Measurements from ENCODE around the gene ERC1. TPM values are rescaled to one million over a fixed set of nuclear protein-coding genes. Genes with fewer than 3 reads are reported as not detected.

ERC1 gene
- total RNA-seq, 2 experiments from 2014 or later: 40.1 to 49.6 TPM

DNA sequence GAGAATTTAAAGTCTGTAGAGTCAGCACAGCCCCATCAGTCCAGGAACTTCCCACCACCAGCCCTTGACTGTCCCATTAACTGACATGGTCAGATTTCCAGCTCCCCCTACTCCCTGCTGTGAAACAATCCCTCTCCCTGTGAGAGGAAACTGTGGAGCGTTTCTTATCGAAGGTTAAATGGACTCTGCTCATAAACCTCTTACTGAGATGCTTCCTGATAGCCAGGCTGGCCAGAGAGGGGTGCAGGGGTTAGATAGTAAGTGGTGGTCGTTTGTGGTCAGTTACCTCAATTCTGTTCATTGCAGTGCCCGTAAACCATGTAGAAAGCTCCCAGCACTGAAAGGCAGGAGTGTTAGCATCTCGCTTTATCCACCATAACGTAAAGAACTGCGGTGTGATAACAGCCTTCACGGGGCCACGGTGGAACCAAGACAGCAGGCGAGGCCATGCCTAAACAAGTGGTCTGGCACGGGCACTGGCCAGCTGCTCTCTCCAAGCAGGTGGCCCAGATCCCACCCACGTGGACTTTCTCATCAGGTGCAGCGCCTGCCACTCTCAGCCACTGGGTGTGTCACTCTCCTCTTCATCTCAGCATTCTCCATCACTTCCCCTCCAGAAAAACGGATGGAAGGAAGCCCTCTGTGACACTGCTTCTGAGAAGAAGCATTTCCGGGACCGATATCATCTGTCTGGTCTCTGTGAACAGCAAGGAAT lies 501.1 kb downstream of the ERC1 start:
- Mint-ChIP-seq H3K9me3 (no peaks in the 10 kb centered on the region), H3K27me3 (no peaks in the 10 kb centered on the region), H3K4me1 (ENCODE audit: low read depth) (peaks cover 27% of the 10 kb centered on the region), H3K36me3 (ENCODE audit: low read depth) (peaks cover 34% of the 10 kb centered on the region), H3K27ac (peak overlapping the region; percentile 86), H3K4me3 (no peak overlapping the region)
- intact Hi-C loops (cut with DNase I, micrococcal nuclease): no loop called here
- no peaks in the 10 kb centered on the region for H3K27me3 ChIP-seq (ENCODE audit: control insufficient read depth in 1 of 2, insufficient read depth in 2 of 2, low read length in 2 of 2)
- no peaks in the 10 kb centered on the region for H3K9me3 ChIP-seq (ENCODE audit: control insufficient read depth in 1 of 2, insufficient read depth in 1 of 2, low read length in 2 of 2)
- ChIA-PET CTCF (no interaction called here), POLR2A (no interaction called here)
- H3K27ac ChIP-seq (ENCODE audit: low read depth in 1 of 2, low read length in 2 of 2): no peak overlapping the region
- TF ChIP-seq, protein P1, sequence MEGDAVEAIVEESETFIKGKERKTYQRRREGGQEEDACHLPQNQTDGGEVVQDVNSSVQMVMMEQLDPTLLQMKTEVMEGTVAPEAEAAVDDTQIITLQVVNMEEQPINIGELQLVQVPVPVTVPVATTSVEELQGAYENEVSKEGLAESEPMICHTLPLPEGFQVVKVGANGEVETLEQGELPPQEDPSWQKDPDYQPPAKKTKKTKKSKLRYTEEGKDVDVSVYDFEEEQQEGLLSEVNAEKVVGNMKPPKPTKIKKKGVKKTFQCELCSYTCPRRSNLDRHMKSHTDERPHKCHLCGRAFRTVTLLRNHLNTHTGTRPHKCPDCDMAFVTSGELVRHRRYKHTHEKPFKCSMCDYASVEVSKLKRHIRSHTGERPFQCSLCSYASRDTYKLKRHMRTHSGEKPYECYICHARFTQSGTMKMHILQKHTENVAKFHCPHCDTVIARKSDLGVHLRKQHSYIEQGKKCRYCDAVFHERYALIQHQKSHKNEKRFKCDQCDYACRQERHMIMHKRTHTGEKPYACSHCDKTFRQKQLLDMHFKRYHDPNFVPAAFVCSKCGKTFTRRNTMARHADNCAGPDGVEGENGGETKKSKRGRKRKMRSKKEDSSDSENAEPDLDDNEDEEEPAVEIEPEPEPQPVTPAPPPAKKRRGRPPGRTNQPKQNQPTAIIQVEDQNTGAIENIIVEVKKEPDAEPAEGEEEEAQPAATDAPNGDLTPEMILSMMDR (IDR thresholded peaks at IDR 0.05): no peak
- H3K4me1 ChIP-seq (ENCODE audit: insufficient read depth, low read length): peaks cover 20% of the 10 kb centered on the region
- H3K4me3 ChIP-seq (ENCODE audit: low read length): no peak overlapping the region
- H3K36me3 ChIP-seq (ENCODE audit: insufficient read depth, low read length): peaks cover 19% of the 10 kb centered on the region
- DNase-seq (no peak), ATAC-seq (ENCODE audit: poor library complexity) (no peak)

- no peak overlapping the region for H3K27ac Mint-ChIP-seq
- Histone ChIP-seq H3K27me3 (ENCODE audit: control insufficient read depth in 1 of 2, insufficient read depth in 2 of 2, low read length in 2 of 2) (no peaks in the 10 kb centered on the region), H3K9me3 (ENCODE audit: control insufficient read depth in 1 of 2, insufficient read depth in 1 of 2, low read length in 2 of 2) (no peaks in the 10 kb centered on the region), H3K4me1 (ENCODE audit: insufficient read depth, low read length) (peaks cover 4% of the 10 kb centered on the region), H3K27ac (ENCODE audit: low read depth in 1 of 2, low read length in 2 of 2) (no peak overlapping the region), H3K4me3 (ENCODE audit: low read length) (no peak overlapping the region), H3K36me3 (ENCODE audit: insufficient read depth, low read length) (peaks cover 19% of the 10 kb centered on the region)
- peaks cover 34% of the 10 kb centered on the region for H3K36me3 Mint-ChIP-seq (ENCODE audit: low read depth)
- H3K4me1 Mint-ChIP-seq (ENCODE audit: low read depth): peaks cover 11% of the 10 kb centered on the region
- H3K27me3 Mint-ChIP-seq: no peaks in the 10 kb centered on the region
- no peak overlapping the region for H3K4me3 Mint-ChIP-seq
- DNase-seq (no peak), ATAC-seq (ENCODE audit: poor library complexity) (no peak)
- CTCF ChIA-PET: no interaction called here
- TF ChIP-seq, protein P1 (IDR thresholded peaks at IDR 0.05): no peak
- intact Hi-C loops (cut with DNase I, micrococcal nuclease): no loop called here
- H3K9me3 Mint-ChIP-seq: no peaks in the 10 kb centered on the region
- POLR2A ChIA-PET: no interaction called here
These were observed 502.9 kb downstream of the ERC1 start for GRCh38 chr12:1493781-1494565.

- TF ChIP-seq, protein P1 (IDR thresholded peaks at IDR 0.05): no peak
- Histone ChIP-seq H3K4me3 (ENCODE audit: low read length) (no peak overlapping the region), H3K36me3 (ENCODE audit: insufficient read depth, low read length) (peaks cover 19% of the 10 kb centered on the region), H3K27ac (ENCODE audit: low read depth in 1 of 2, low read length in 2 of 2) (no peak overlapping the region), H3K27me3 (ENCODE audit: control insufficient read depth in 1 of 2, insufficient read depth in 2 of 2, low read length in 2 of 2) (no peaks in the 10 kb centered on the region), H3K9me3 (ENCODE audit: control insufficient read depth in 1 of 2, insufficient read depth in 1 of 2, low read length in 2 of 2) (peaks cover 0 to 4% of the 10 kb centered on the region in 2 experiments), H3K4me1 (ENCODE audit: insufficient read depth, low read length) (no peaks in the 10 kb centered on the region)
- ATAC-seq (ENCODE audit: poor library complexity): no peak
- CTCF ChIA-PET: no interaction called here
- peaks cover 2% of the 10 kb centered on the region for H3K4me1 Mint-ChIP-seq (ENCODE audit: low read depth)
- peaks cover 34% of the 10 kb centered on the region for H3K36me3 Mint-ChIP-seq (ENCODE audit: low read depth)
- no peak for DNase-seq
- no peak overlapping the region for H3K27ac Mint-ChIP-seq
- H3K27me3 Mint-ChIP-seq: no peaks in the 10 kb centered on the region
- POLR2A ChIA-PET: no interaction called here
- intact Hi-C loops (cut with DNase I, micrococcal nuclease): no loop called here
- H3K4me3 Mint-ChIP-seq: no peak overlapping the region
- no peaks in the 10 kb centered on the region for H3K9me3 Mint-ChIP-seq
These were observed 503.8 kb downstream of the ERC1 start for GRCh38 chr12:1494856-1495255.
